ENCODE data around the gene LYST.
A peak's percentile ranks its signal among the peaks of the same experiment; 100 is the strongest.
"Not testable (repeated sequence)": the region's sequence is repeated elsewhere in the genome, so short reads cannot be mapped to it uniquely, and the experiment has no call there.

LYST gene

GRCh38 chr1:235650341-235651169 is 216.2 kb downstream of the LYST start:
- H3K4me3 ChIP-seq (ENCODE audit: low read depth in 1 of 2, low read length in 2 of 2): peak overlapping the region; percentile 30 to 66
- H3K36me3 ChIP-seq (ENCODE audit: control insufficient read depth in 1 of 2, insufficient read depth in 2 of 2, low read length in 2 of 2): no peaks in the 10 kb centered on the region
- no peaks in the 10 kb centered on the region for H3K9me3 ChIP-seq (ENCODE audit: control insufficient read depth in 1 of 2, low read length in 2 of 2)
- H3K27me3 ChIP-seq (ENCODE audit: low read depth, low read length): peaks cover 21% of the 10 kb centered on the region
- no peak overlapping the region for H3K27ac ChIP-seq (ENCODE audit: low read length)
- peaks cover 0 to 23% of the 10 kb centered on the region in 2 donors for H3K4me1 ChIP-seq (ENCODE audit: control insufficient read depth in 1 of 2, insufficient read depth in 2 of 2, low read length in 2 of 2)

GRCh38 chr1:235649368-235650163 is 217.1 kb downstream of the LYST start, which contains the start of gene GNG4:
TSS of gene GNG4 (minus strand) at chr1:235649784. CDS start at chr1:235583838, 65,946 bp downstream.
- H3K36me3 ChIP-seq (ENCODE audit: control insufficient read depth in 1 of 2, insufficient read depth in 2 of 2, low read length in 2 of 2): no peaks in the 10 kb centered on the region
- H3K9me3 ChIP-seq (ENCODE audit: control insufficient read depth in 1 of 2, low read length in 2 of 2): no peaks in the 10 kb centered on the region
- peaks cover 21% of the 10 kb centered on the region for H3K27me3 ChIP-seq (ENCODE audit: low read depth, low read length)
- H3K4me3 ChIP-seq (ENCODE audit: low read depth in 1 of 2, low read length in 2 of 2): peak within 1 kb of the TSS; percentile 30 to 70
- peaks cover 0 to 23% of the 10 kb centered on the region in 2 donors for H3K4me1 ChIP-seq (ENCODE audit: control insufficient read depth in 1 of 2, insufficient read depth in 2 of 2, low read length in 2 of 2)
- H3K27ac ChIP-seq (ENCODE audit: low read length): no peak within 1 kb of the TSS

- Histone ChIP-seq H3K4me1 (ENCODE audit: control insufficient read depth in 1 of 2, insufficient read depth in 2 of 2, low read length in 2 of 2) (peaks cover 0 to 23% of the 10 kb centered on the region in 2 donors), H3K9me3 (ENCODE audit: control insufficient read depth in 1 of 2, low read length in 2 of 2) (no peaks in the 10 kb centered on the region), H3K27me3 (ENCODE audit: low read depth, low read length) (peaks cover 21% of the 10 kb centered on the region), H3K36me3 (ENCODE audit: control insufficient read depth in 1 of 2, insufficient read depth in 2 of 2, low read length in 2 of 2) (no peaks in the 10 kb centered on the region), H3K4me3 (ENCODE audit: low read depth in 1 of 2, low read length in 2 of 2) (peak overlapping the region; percentile 21 to 70), H3K27ac (ENCODE audit: low read length) (no peak overlapping the region)
Observed at GRCh38 chr1:235648954-235649367, 217.7 kb downstream of the LYST start.

- Histone ChIP-seq H3K27ac (ENCODE audit: low read length) (no peak overlapping the region), H3K4me1 (ENCODE audit: control insufficient read depth in 1 of 2, insufficient read depth in 2 of 2, low read length in 2 of 2) (peaks cover 0 to 23% of the 10 kb centered on the region in 2 donors), H3K27me3 (ENCODE audit: low read depth, low read length) (peaks cover 21% of the 10 kb centered on the region), H3K4me3 (ENCODE audit: low read depth in 1 of 2, low read length in 2 of 2) (peak overlapping the region; percentile 21 to 70), H3K36me3 (ENCODE audit: control insufficient read depth in 1 of 2, insufficient read depth in 2 of 2, low read length in 2 of 2) (no peaks in the 10 kb centered on the region), H3K9me3 (ENCODE audit: control insufficient read depth in 1 of 2, low read length in 2 of 2) (no peaks in the 10 kb centered on the region)
Observed at GRCh38 chr1:235648407-235648907, 218.2 kb downstream of the LYST start.

- not testable (repeated sequence) for H3K4me3 ChIP-seq (ENCODE audit: low read depth in 1 of 2, low read length in 2 of 2); H3K9me3 ChIP-seq (ENCODE audit: control insufficient read depth in 1 of 2, low read length in 2 of 2); H3K36me3 ChIP-seq (ENCODE audit: control insufficient read depth in 1 of 2, insufficient read depth in 2 of 2, low read length in 2 of 2); H3K27ac ChIP-seq (ENCODE audit: low read length)
- H3K27me3 ChIP-seq (ENCODE audit: low read depth, low read length): peaks cover 21% of the 10 kb centered on the region
- peaks cover 0 to 23% of the 10 kb centered on the region in 2 donors for H3K4me1 ChIP-seq (ENCODE audit: control insufficient read depth in 1 of 2, insufficient read depth in 2 of 2, low read length in 2 of 2)
Observed at GRCh38 chr1:235647537-235647936, 219.2 kb downstream of the LYST start.

- Histone ChIP-seq H3K27ac (ENCODE audit: low read length) (no peak overlapping the region), H3K36me3 (ENCODE audit: control insufficient read depth in 1 of 2, insufficient read depth in 2 of 2, low read length in 2 of 2) (no peaks in the 10 kb centered on the region), H3K4me1 (ENCODE audit: control insufficient read depth in 1 of 2, insufficient read depth in 2 of 2, low read length in 2 of 2) (peaks cover 0 to 23% of the 10 kb centered on the region in 2 donors), H3K9me3 (ENCODE audit: control insufficient read depth in 1 of 2, low read length in 2 of 2) (no peaks in the 10 kb centered on the region), H3K4me3 (ENCODE audit: low read depth in 1 of 2, low read length in 2 of 2) (no peak overlapping the region), H3K27me3 (ENCODE audit: low read depth, low read length) (peaks cover 20% of the 10 kb centered on the region)
Observed at GRCh38 chr1:235646463-235646862, 220.2 kb downstream of the LYST start.

- Histone ChIP-seq H3K27me3 (ENCODE audit: low read depth, low read length) (peaks cover 9% of the 10 kb centered on the region), H3K4me1 (ENCODE audit: control insufficient read depth in 1 of 2, insufficient read depth in 2 of 2, low read length in 2 of 2) (peaks cover 0 to 13% of the 10 kb centered on the region in 2 donors), H3K36me3 (ENCODE audit: control insufficient read depth in 1 of 2, insufficient read depth in 2 of 2, low read length in 2 of 2) (no peaks in the 10 kb centered on the region), H3K9me3 (ENCODE audit: control insufficient read depth in 1 of 2, low read length in 2 of 2) (no peaks in the 10 kb centered on the region), H3K4me3 (ENCODE audit: low read depth in 1 of 2, low read length in 2 of 2) (no peak overlapping the region), H3K27ac (ENCODE audit: low read length) (no peak overlapping the region)
Observed at GRCh38 chr1:235644693-235645305, 221.9 kb downstream of the LYST start.

GRCh38 chr1:235643837-235644692 is 222.6 kb downstream of the LYST start:
- no peak overlapping the region for H3K4me3 ChIP-seq (ENCODE audit: low read depth in 1 of 2, low read length in 2 of 2)
- H3K9me3 ChIP-seq (ENCODE audit: control insufficient read depth in 1 of 2, low read length in 2 of 2): no peaks in the 10 kb centered on the region
- peaks cover 9% of the 10 kb centered on the region for H3K27me3 ChIP-seq (ENCODE audit: low read depth, low read length)
- H3K4me1 ChIP-seq (ENCODE audit: control insufficient read depth in 1 of 2, insufficient read depth in 2 of 2, low read length in 2 of 2): peaks cover 0 to 10% of the 10 kb centered on the region in 2 donors
- no peaks in the 10 kb centered on the region for H3K36me3 ChIP-seq (ENCODE audit: control insufficient read depth in 1 of 2, insufficient read depth in 2 of 2, low read length in 2 of 2)
- H3K27ac ChIP-seq (ENCODE audit: low read length): no peak overlapping the region

- Histone ChIP-seq H3K27me3 (ENCODE audit: low read depth, low read length) (peaks cover under 1% of the 10 kb centered on the region), H3K9me3 (ENCODE audit: control insufficient read depth in 1 of 2, low read length in 2 of 2) (no peaks in the 10 kb centered on the region), H3K36me3 (ENCODE audit: control insufficient read depth in 1 of 2, insufficient read depth in 2 of 2, low read length in 2 of 2) (no peaks in the 10 kb centered on the region), H3K4me3 (ENCODE audit: low read depth in 1 of 2, low read length in 2 of 2) (no peak overlapping the region), H3K4me1 (ENCODE audit: control insufficient read depth in 1 of 2, insufficient read depth in 2 of 2, low read length in 2 of 2) (no peaks in the 10 kb centered on the region), H3K27ac (ENCODE audit: low read length) (no peak overlapping the region)
Observed at GRCh38 chr1:235642943-235643371, 223.7 kb downstream of the LYST start.

Data from muscle layer of duodenum (tissue), 2 donors.